Gastrocnemius medialis (tissue), 4 donors: ENCODE data around the gene KLHDC4. TPM values are rescaled to one million over a fixed set of nuclear protein-coding genes. Genes with fewer than 3 reads are reported as not detected.
"Not testable (repeated sequence)": the region's sequence is repeated elsewhere in the genome, so short reads cannot be mapped to it uniquely, and the experiment has no call there.

Experiments
- ATAC-seq, 2 donors: fragments of 150-250 bp; one replicate each; pipeline ENCODE4 v1.9.1; 2016
- DNase-seq, 2 donors: peaks; one replicate each; pipeline ENCODE4 v3.0.0-alpha.2; 2019
- H3K27ac ChIP-seq, 4 donors: fragments of 200-600 bp; sonication (generic); 1 replicate in 1 of 4; 2 replicates in 3 of 4; pipeline ENCODE4 v1.5.1; 2016 to 2018; ENCODE audit warnings: mild to moderate bottlenecking in 2 of 4, moderate library complexity in 1 of 4
- H3K27me3 ChIP-seq, 3 donors: fragments of 200-600 bp; sonication (generic) in 2 of 3; 1 replicate in 1 of 3; 2 replicates in 2 of 3; pipeline versions ENCODE4 v1.5.1 to v1.6.0; 2016 to 2019; ENCODE audit warnings: mild to moderate bottlenecking in 1 of 3, moderate library complexity in 1 of 3
- H3K36me3 ChIP-seq, 2 donors: fragments of 200-600 bp; sonication (generic) in 1 of 2; one replicate each; pipeline ENCODE4 v1.5.1; 2017 to 2018
- H3K4me1 ChIP-seq, 2 donors: fragments of 200-600 bp; sonication (generic) in 1 of 2; one replicate each; pipeline ENCODE4 v1.5.1; 2016 to 2017; ENCODE audit warnings: mild to moderate bottlenecking in 2 of 2
- H3K4me3 ChIP-seq, 4 donors: fragments of 200-600 bp; sonication (generic) in 3 of 4; 1 replicate in 1 of 4; 2 replicates in 3 of 4; pipeline ENCODE4 v1.5.1; 2016 to 2019; ENCODE audit warnings: mild to moderate bottlenecking in 2 of 4
- H3K9me3 ChIP-seq, 3 donors: fragments of 200-600 bp; sonication (generic) in 2 of 3; 1 replicate in 1 of 3; 2 replicates in 2 of 3; pipeline ENCODE4 v1.5.1; 2016 to 2019
- CTCF ChIP-seq, 5 experiments: fragments of 450-650 bp in 3 of 5; fragments of 200-600 bp in 2 of 5; sonication (generic) in 2 of 5; IDR thresholded peaks in 4 of 5; conservative IDR thresholded peaks in 1 of 5; 1 replicate in 4 of 5; 2 replicates in 1 of 5; pipeline ENCODE4 v1.5.1; 2016 to 2019; ENCODE audit warnings: antibody characterized with exemption in 5 of 5, mild to moderate bottlenecking in 3 of 5, moderate library complexity in 3 of 5
- POLR2A ChIP-seq, 2 donors: fragments of 450-650 bp; IDR thresholded peaks; one replicate each; pipeline ENCODE4 v1.6.1; 2017; ENCODE audit warnings: antibody characterized with exemption in 2 of 2, mild to moderate bottlenecking in 2 of 2, moderate library complexity in 2 of 2
- in situ Hi-C, 4 donors: fragments of 200-750 bp; cut with MboI; loops; one replicate each; pipeline versions ENCODE4 v1.15.0 to v1.8.0; 2017; ENCODE audit warnings: low sequenced_read_pairs in 4 of 4
- intact Hi-C: fragments of 100-400 bp; cut with DNase I; formaldehyde crosslinking; loops from one replicate; pipeline ENCODE4 v1.15.1; 2023; ENCODE audit warnings: low total_unique reads
- total RNA-seq, 4 donors: library from RNA; depleted of rRNA; stranded (reverse); fragments of >200 nt; gene quantifications; one replicate each; pipeline versions ENCODE4 v1.1.0 to v1.2.3, GENCODE V29; 2016

Gene KLHDC4
- total RNA-seq, 4 donors from 2014 or later: 8.2 to 12.7 (median 10.4) TPM

- no peak for ATAC-seq
- H3K36me3 ChIP-seq: peaks cover 0 to 20% of the 10 kb centered on the region in 2 donors
Observed at GRCh38 chr16:87729266-87729954, 36.4 kb downstream of the KLHDC4 start.

GRCh38 chr16:87728026-87728425 is 37.8 kb downstream of the KLHDC4 start:
- in situ Hi-C loops: no loop called here
- H3K4me1 ChIP-seq: peaks cover 0 to 4% of the 10 kb centered on the region in 2 donors
- ATAC-seq (no peak), DNase-seq (no peak)
- H3K36me3 ChIP-seq: peaks cover 0 to 20% of the 10 kb centered on the region in 2 donors
- no peaks in the 10 kb centered on the region for H3K9me3 ChIP-seq
- intact Hi-C loops: no loop called here
- H3K4me3 ChIP-seq: no peak overlapping the region
- no peak overlapping the region for H3K27ac ChIP-seq
- no peaks in the 10 kb centered on the region for H3K27me3 ChIP-seq
- no peak for TF ChIP-seq POLR2A (IDR thresholded peaks at IDR 0.05)
- TF ChIP-seq CTCF (IDR thresholded peaks at IDR 0.05 in 4 of 5, conservative IDR thresholded peaks at IDR 0.05 in 1 of 5): no peak

More at GRCh38 chr16:87729266-87729954, 36.4 kb downstream of the KLHDC4 start:
- TF ChIP-seq POLR2A (IDR thresholded peaks at IDR 0.05) (no peak), CTCF (IDR thresholded peaks at IDR 0.05 in 4 of 5, conservative IDR thresholded peaks at IDR 0.05 in 1 of 5) (no peak)
- H3K27me3 ChIP-seq: no peaks in the 10 kb centered on the region
- no peaks in the 10 kb centered on the region for H3K4me1 ChIP-seq
- no peak overlapping the region for H3K27ac ChIP-seq
- in situ Hi-C loops (no loop called here), intact Hi-C loops (no loop called here)
- no peak overlapping the region for H3K4me3 ChIP-seq
- no peak for DNase-seq
- H3K9me3 ChIP-seq: no peaks in the 10 kb centered on the region

- intact Hi-C loops (no loop called here), in situ Hi-C loops (no loop called here)
- H3K9me3 ChIP-seq: no peaks in the 10 kb centered on the region
- H3K27ac ChIP-seq: no peak overlapping the region
- H3K4me3 ChIP-seq: no peak overlapping the region
- TF ChIP-seq CTCF (IDR thresholded peaks at IDR 0.05 in 4 of 5, conservative IDR thresholded peaks at IDR 0.05 in 1 of 5): no peak
- TF ChIP-seq POLR2A (IDR thresholded peaks at IDR 0.05): no peak
- peaks cover 0 to 6% of the 10 kb centered on the region in 2 donors for H3K4me1 ChIP-seq
- ATAC-seq (no peak), DNase-seq (no peak)
- H3K36me3 ChIP-seq: peaks cover 0 to 20% of the 10 kb centered on the region in 2 donors
- H3K27me3 ChIP-seq: no peaks in the 10 kb centered on the region
Observed at GRCh38 chr16:87727346-87727745, 38.4 kb downstream of the KLHDC4 start.

GRCh38 chr16:87726577-87726976 is 39.2 kb downstream of the KLHDC4 start:
- H3K27me3 ChIP-seq, ATAC-seq, intact Hi-C loops, H3K27ac ChIP-seq, H3K4me1 ChIP-seq, H3K4me3 ChIP-seq, in situ Hi-C loops, DNase-seq, H3K9me3 ChIP-seq: not testable (repeated sequence)
- peaks cover 0 to 17% of the 10 kb centered on the region in 2 donors for H3K36me3 ChIP-seq

GRCh38 chr16:87725596-87726235 is 40.1 kb downstream of the KLHDC4 start:
- Histone ChIP-seq H3K27ac (no peak overlapping the region), H3K27me3 (no peaks in the 10 kb centered on the region), H3K36me3 (peaks cover 0 to 17% of the 10 kb centered on the region in 2 donors), H3K9me3 (no peaks in the 10 kb centered on the region), H3K4me3 (no peak overlapping the region), H3K4me1 (peaks cover 0 to 6% of the 10 kb centered on the region in 2 donors)
- in situ Hi-C loops: no loop called here
- no peak for ATAC-seq
- intact Hi-C loops: no loop called here
- no peak for DNase-seq
- TF ChIP-seq CTCF (IDR thresholded peaks at IDR 0.05 in 4 of 5, conservative IDR thresholded peaks at IDR 0.05 in 1 of 5): no peak
- TF ChIP-seq POLR2A (IDR thresholded peaks at IDR 0.05): no peak
